Lower leg skin (tissue), 3 donors: ENCODE data around the gene CNPY3.

Source experiments
- POLR2A ChIP-seq, 2 donors: fragments of 450-650 bp; IDR thresholded peaks; one replicate each; pipeline ENCODE4 v1.6.1; 2016 to 2017; ENCODE audit warnings: antibody characterized with exemption in 2 of 2, mild to moderate bottlenecking in 1 of 2, moderate library complexity in 1 of 2
- TF ChIP-seq, protein P1 (sequence below), 3 donors: fragments of 450-650 bp; IDR thresholded peaks; one replicate each; pipeline ENCODE4 v1.5.1; 2016; ENCODE audit warnings: antibody characterized with exemption in 3 of 3, mild to moderate bottlenecking in 3 of 3, moderate library complexity in 2 of 3

DNA sequence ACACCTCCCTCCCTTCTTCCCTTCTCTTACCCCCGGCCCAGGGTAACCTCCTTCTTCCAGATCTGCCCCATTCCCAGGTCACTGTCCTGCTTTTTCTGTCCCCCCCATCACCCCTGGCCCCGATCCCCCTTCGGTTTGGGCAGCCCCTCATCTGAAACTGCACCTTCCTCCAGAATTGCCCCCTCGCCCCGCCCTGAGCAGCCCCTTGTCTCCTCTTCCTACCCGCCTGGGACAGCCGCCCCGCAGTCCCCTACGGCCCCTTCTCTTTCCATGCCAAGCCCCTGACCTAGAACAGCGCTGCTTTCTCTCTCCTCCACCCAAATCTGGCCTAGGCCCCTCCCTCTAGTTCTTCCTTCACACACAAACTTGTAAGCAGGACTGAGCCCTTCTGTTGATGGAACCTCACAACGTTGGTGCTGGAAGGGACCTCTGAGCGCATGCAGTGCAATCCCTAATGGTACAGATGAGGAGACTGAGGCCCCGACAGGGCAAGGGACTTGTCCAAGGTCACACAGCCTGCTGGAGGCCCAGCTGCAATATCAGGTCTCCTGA is 55.7 kb downstream of the CNPY3 start:
- TF ChIP-seq, protein P1, sequence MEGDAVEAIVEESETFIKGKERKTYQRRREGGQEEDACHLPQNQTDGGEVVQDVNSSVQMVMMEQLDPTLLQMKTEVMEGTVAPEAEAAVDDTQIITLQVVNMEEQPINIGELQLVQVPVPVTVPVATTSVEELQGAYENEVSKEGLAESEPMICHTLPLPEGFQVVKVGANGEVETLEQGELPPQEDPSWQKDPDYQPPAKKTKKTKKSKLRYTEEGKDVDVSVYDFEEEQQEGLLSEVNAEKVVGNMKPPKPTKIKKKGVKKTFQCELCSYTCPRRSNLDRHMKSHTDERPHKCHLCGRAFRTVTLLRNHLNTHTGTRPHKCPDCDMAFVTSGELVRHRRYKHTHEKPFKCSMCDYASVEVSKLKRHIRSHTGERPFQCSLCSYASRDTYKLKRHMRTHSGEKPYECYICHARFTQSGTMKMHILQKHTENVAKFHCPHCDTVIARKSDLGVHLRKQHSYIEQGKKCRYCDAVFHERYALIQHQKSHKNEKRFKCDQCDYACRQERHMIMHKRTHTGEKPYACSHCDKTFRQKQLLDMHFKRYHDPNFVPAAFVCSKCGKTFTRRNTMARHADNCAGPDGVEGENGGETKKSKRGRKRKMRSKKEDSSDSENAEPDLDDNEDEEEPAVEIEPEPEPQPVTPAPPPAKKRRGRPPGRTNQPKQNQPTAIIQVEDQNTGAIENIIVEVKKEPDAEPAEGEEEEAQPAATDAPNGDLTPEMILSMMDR (IDR thresholded peaks at IDR 0.05): no peak
- TF ChIP-seq POLR2A (IDR thresholded peaks at IDR 0.05): no peak
